Heart left ventricle (tissue), 16 donors: ENCODE results near the gene SLC24A4. TPM values are rescaled to one million over a fixed set of nuclear protein-coding genes. Genes with fewer than 3 reads are reported as not detected.
A peak's percentile ranks its signal among the peaks of the same experiment; 100 is the strongest.

Experiments
- ATAC-seq, 4 donors: fragments of 200-7000 bp; cut with Tn5 transposase; one replicate each; pipeline ENCODE4 v1.9.1; 2020 to 2022; ENCODE audit warnings: moderate library complexity in 4 of 4, mild to moderate bottlenecking in 3 of 4, moderate number of reproducible peaks in 1 of 4
- DNase-seq, 5 donors: peaks; one replicate each; pipeline ENCODE4 v3.0.0-alpha.2; 2020
- H3K27ac ChIP-seq, 12 donors: fragments of 200-600 bp; sonication (generic) in 4 of 12; one replicate each; pipeline versions ENCODE4 v1.5.0 to v1.8.0; 2016 to 2022; ENCODE audit warnings: mild to moderate bottlenecking in 2 of 12
- H3K27me3 ChIP-seq, 9 donors: fragments of 200-600 bp; sonication (generic) in 2 of 9; one replicate each; pipeline versions ENCODE4 v1.5.1 to v1.8.0; 2016 to 2022; ENCODE audit warnings: mild to moderate bottlenecking in 3 of 9
- H3K36me3 ChIP-seq, 9 donors: fragments of 200-600 bp; sonication (generic) in 2 of 9; one replicate each; pipeline versions ENCODE4 v1.5.0 to v1.8.0; 2018 to 2022; ENCODE audit warnings: mild to moderate bottlenecking in 2 of 9
- H3K4me1 ChIP-seq, 12 donors: fragments of 200-600 bp; sonication (generic) in 4 of 12; one replicate each; pipeline versions ENCODE4 v1.5.0 to v1.8.0; 2016 to 2022; ENCODE audit warnings: mild to moderate bottlenecking in 3 of 12
- H3K4me3 ChIP-seq, 12 donors: fragments of 200-600 bp; sonication (generic) in 4 of 12; one replicate each; pipeline versions ENCODE4 v1.5.0 to v1.8.0; 2017 to 2022; ENCODE audit warnings: mild to moderate bottlenecking in 9 of 12, moderate library complexity in 4 of 12
- H3K9me3 ChIP-seq, 12 donors: fragments of 200-600 bp; sonication (generic) in 4 of 12; one replicate each; pipeline versions ENCODE4 v1.5.0 to v1.8.0; 2016 to 2022; ENCODE audit warnings: mild to moderate bottlenecking in 1 of 12
- CTCF ChIP-seq, 12 donors: fragments of 200-600 bp; sonication (generic) in 4 of 12; IDR thresholded peaks; one replicate each; pipeline versions ENCODE4 v1.5.0 to v1.8.0; 2018 to 2022; ENCODE audit warnings: antibody characterized with exemption in 12 of 12, mild to moderate bottlenecking in 5 of 12
- POLR2A ChIP-seq, 2 donors: fragments of 450-650 bp; IDR thresholded peaks; one replicate each; pipeline ENCODE4 v1.6.1; 2017; ENCODE audit warnings: antibody characterized with exemption in 2 of 2, mild to moderate bottlenecking in 2 of 2, moderate library complexity in 2 of 2
- WGBS, 4 donors: extraction: QIAGEN DNeasy Blood & Tissue Kit in 2 of 4; methylation state at CpG; one replicate each; pipeline versions ENCODE4 v1.1.5 to v1.1.7; 2013 to 2018; 5-methylcytosine and 5-hydroxymethylcytosine counted together
- intact Hi-C, 10 donors: fragments of 100-400 bp; cut with DNase I; formaldehyde crosslinking; loops; one replicate each; pipeline versions ENCODE4 v1.11.1 to v1.14.2; 2022
- polyA plus RNA-seq, 2 donors: library from polyadenylated mRNA; stranded (reverse); fragments of 200-250 nt; gene quantifications; one replicate each; pipeline ENCODE4 v1.2.3, GENCODE V29; 2013
- total RNA-seq, 9 donors: library from RNA; depleted of rRNA in 2 of 9; stranded (reverse); fragments of >200 nt in 2 of 9; fragmentation: NEBNext Ultra II Directional in 3 of 9; extraction: Animal tissue kit (Norgen Biotek cat#: 25700) in 3 of 9; gene quantifications; one replicate each; pipeline versions ENCODE4 v1.1.0 to v1.2.4, GENCODE V29; 2016 to 2023
- donor health status: ischemic (EF 13 %, LVEDD 7.1; RV severe dilation, severe dysfunction).
- donor health status: healthy with polysubstance abuse.
- donor health status: DM: no; HTN: yes; CAD: no.
- donor health status: DM: no; HTN: no; CAD: no.
- donor health status: ischemic (EF 25% LVEDD 6.9; RV normal size, moderate dysfunction).
- donor health status: ischemic (EF 25% LVEDD 5.7; RV mildly dilated, moderate dysfunction).
- donor health status: healthy.
- donor health status: DM: yes; HTN: yes; CAD: no.
- donor health status: ischemic (EF 35%, LVEDD 5.7; RV mildly dilated, moderate dysfunction).
- donor health status: nonischemic (EF 11% LVEDD 7.7; RV severe dilation, severe dysfunction).
- donor health status: DM: yes; HTN: yes; CAD: no.
- donor health status: PGD.
- donor health status: ischemic (EF 29% LVEDD 5.4; RV normal size, mild dysfunction).
- donor health status: nonischemic (EF 23%, LVEDD 6.1; RV moderate dilation, normal function).

SLC24A4 gene
- total and polyA plus RNA-seq, 11 donors, result 0.05 to 1.6 (median 0.23) TPM

GRCh38 chr14:92475037-92475436, 152.1 kb downstream of the SLC24A4 start:
- Histone ChIP-seq H3K36me3 (no peaks in the 10 kb centered on the region), H3K4me3 (no peak overlapping the region), H3K4me1 (peaks cover 0 to 48% (median 6%) of the 10 kb centered on the region in 12 donors), H3K27ac (peak overlapping the region in 5 of 12 donors; percentile 23 to 72 (median 28)), H3K27me3 (no peaks in the 10 kb centered on the region), H3K9me3 (no peaks in the 10 kb centered on the region)
- ATAC-seq, result no peak
- peak in 1 of 5 donors; percentile 7 for DNase-seq
- intact Hi-C loops, result no loop called here
- 95 to 100% (median 97%) methylated on average over 1 of the region's 1 CpG for WGBS, 4 donors
- TF ChIP-seq POLR2A (IDR thresholded peaks at IDR 0.05) (no peak), CTCF (IDR thresholded peaks at IDR 0.05) (no peak)

- H3K27ac ChIP-seq, result peak overlapping the region in 9 of 12 donors; percentile 11 to 72 (median 37)
- peaks cover 0 to 48% (median 6%) of the 10 kb centered on the region in 12 donors for H3K4me1 ChIP-seq
- ATAC-seq (peak; percentile 70 to 92 (median 82)), DNase-seq (peak in 4 of 5 donors; percentile 65 to 78 (median 66))
- no peaks in the 10 kb centered on the region for H3K27me3 ChIP-seq
- WGBS, 4 donors, result 54 to 69% (median 60%) methylated on average over 14 of the region's 14 CpGs
- intact Hi-C loops, result no loop called here
- no peaks in the 10 kb centered on the region for H3K36me3 ChIP-seq
- H3K4me3 ChIP-seq, result no peak overlapping the region
- no peaks in the 10 kb centered on the region for H3K9me3 ChIP-seq
- no peak for TF ChIP-seq POLR2A (IDR thresholded peaks at IDR 0.05)
- TF ChIP-seq CTCF (IDR thresholded peaks at IDR 0.05), result no peak
Measured at GRCh38 chr14:92475451-92476187, 152.7 kb downstream of the SLC24A4 start.

- no peak for DNase-seq
- intact Hi-C loops, result no loop called here
- H3K27me3 ChIP-seq, result no peaks in the 10 kb centered on the region
- H3K36me3 ChIP-seq, result no peaks in the 10 kb centered on the region
- H3K27ac ChIP-seq, result no peak overlapping the region
- TF ChIP-seq CTCF (IDR thresholded peaks at IDR 0.05) (no peak), POLR2A (IDR thresholded peaks at IDR 0.05) (no peak)
- H3K4me1 ChIP-seq, result peaks cover 0 to 23% (median 9%) of the 10 kb centered on the region in 12 donors
- H3K9me3 ChIP-seq, result peaks cover 0 to 4% (median 0%) of the 10 kb centered on the region in 12 donors
- no peak overlapping the region for H3K4me3 ChIP-seq
- 79 to 85% (median 80%) methylated on average over 3 of the region's 3 CpGs for WGBS, 4 donors
- no peak for ATAC-seq
Measured at GRCh38 chr14:92480856-92481255, 157.9 kb downstream of the SLC24A4 start.

GRCh38 chr14:92481386-92481785, 158.4 kb downstream of the SLC24A4 start:
- peak in 1 of 5 donors; percentile 14 for DNase-seq
- H3K9me3 ChIP-seq, result peaks cover 0 to 4% (median 0%) of the 10 kb centered on the region in 12 donors
- H3K4me1 ChIP-seq, result peaks cover 0 to 17% (median 9%) of the 10 kb centered on the region in 12 donors
- no peak for ATAC-seq
- H3K36me3 ChIP-seq, result no peaks in the 10 kb centered on the region
- no peak for TF ChIP-seq POLR2A (IDR thresholded peaks at IDR 0.05)
- peak in 5 of 12 donors; percentile 12 to 39 (median 26) for TF ChIP-seq CTCF (IDR thresholded peaks at IDR 0.05)
- H3K27ac ChIP-seq, result no peak overlapping the region
- no peaks in the 10 kb centered on the region for H3K27me3 ChIP-seq
- no peak overlapping the region for H3K4me3 ChIP-seq
- WGBS, 4 donors, result 40 to 45% (median 44%) methylated on average over 1 of the region's 1 CpG
- intact Hi-C loops, result no loop called here
